GM21619 (cell line): Measurements from ENCODE around the gene MYBPC2.
"Not testable (repeated sequence)": the region's sequence is repeated elsewhere in the genome, so short reads cannot be mapped to it uniquely, and the experiment has no call there.

ENCODE experiments used
- ATAC-seq: cut with Tn5 transposase; IDR thresholded peaks from one replicate; pipeline ENCODE4 v1.9.1; 2021; ENCODE audit not compliant: unreplicated experiment

MYBPC2 gene

GRCh38 chr19:50432221-50433028, at the start of gene MYBPC2:
TSS of gene MYBPC2 (plus strand) at chr19:50432892. CDS start at chr19:50432954, 62 bp downstream.
- ATAC-seq = peak; percentile 4

GRCh38 chr19:50383001-50383851, 49.5 kb upstream of the MYBPC2 start:
- no peak for ATAC-seq

- peak; percentile 72 for ATAC-seq
These were observed 48.6 kb upstream of the MYBPC2 start, which contains the start of gene POLD1 for GRCh38 chr19:50383852-50384684. TSS of gene POLD1 (plus strand) at chr19:50384347. CDS start at chr19:50398852, 14,505 bp downstream.

GRCh38 chr19:50384685-50385535, 47.8 kb upstream of the MYBPC2 start:
- no peak for ATAC-seq

- ATAC-seq = no peak
These were observed 45.4 kb upstream of the MYBPC2 start for GRCh38 chr19:50387176-50387867.

GRCh38 chr19:50387868-50388245, 44.8 kb upstream of the MYBPC2 start:
- no peak for ATAC-seq

- not testable (repeated sequence) for ATAC-seq
These were observed 42.4 kb upstream of the MYBPC2 start for GRCh38 chr19:50390295-50390694.

- ATAC-seq = not testable (repeated sequence)
These were observed 41.7 kb upstream of the MYBPC2 start for GRCh38 chr19:50390952-50391351.

GRCh38 chr19:50392759-50393158, 39.9 kb upstream of the MYBPC2 start:
- ATAC-seq = no peak

GRCh38 chr19:50393589-50393988, 39.1 kb upstream of the MYBPC2 start:
- no peak for ATAC-seq

- no peak for ATAC-seq
These were observed 38.7 kb upstream of the MYBPC2 start for GRCh38 chr19:50394017-50394416.

- ATAC-seq = no peak
These were observed 33.9 kb upstream of the MYBPC2 start for GRCh38 chr19:50398675-50399367.

GRCh38 chr19:50399368-50399745, 33.3 kb upstream of the MYBPC2 start:
- no peak for ATAC-seq

GRCh38 chr19:50401605-50402450, 30.9 kb upstream of the MYBPC2 start:
- ATAC-seq = no peak

- ATAC-seq = no peak
These were observed 30.0 kb upstream of the MYBPC2 start for GRCh38 chr19:50402544-50403301.

GRCh38 chr19:50406156-50406820, 26.4 kb upstream of the MYBPC2 start:
- no peak for ATAC-seq

- no peak for ATAC-seq
These were observed 25.9 kb upstream of the MYBPC2 start for GRCh38 chr19:50406829-50407228.
